Measurements from ENCODE around the gene ARHGEF4.

Gene ARHGEF4

GRCh38 chr2:131034122-131035051, 197.7 kb downstream of the ARHGEF4 start:
- peaks cover 12% of the 10 kb centered on the region for H3K4me1 ChIP-seq (ENCODE audit: control insufficient read depth, insufficient read depth, low read length)
- DNase-seq (ENCODE audit: low read depth): peak; percentile 77
- H3K4me3 ChIP-seq (ENCODE audit: low read length): peak overlapping the region; percentile 78
- no peaks in the 10 kb centered on the region for H3K9me3 ChIP-seq (ENCODE audit: control insufficient read depth, low read length)
- H3K9ac ChIP-seq (ENCODE audit: low read length): peak overlapping the region; percentile 79
- no peaks in the 10 kb centered on the region for H3K27me3 ChIP-seq (replicated peaks; ENCODE audit: control insufficient read depth, insufficient read depth, low read length)
- H3K36me3 ChIP-seq (ENCODE audit: control insufficient read depth, insufficient read depth, low read length, severe bottlenecking): no peaks in the 10 kb centered on the region

- no peaks in the 10 kb centered on the region for H3K27me3 ChIP-seq (replicated peaks; ENCODE audit: control insufficient read depth, insufficient read depth, low read length)
- no peaks in the 10 kb centered on the region for H3K36me3 ChIP-seq (ENCODE audit: control insufficient read depth, insufficient read depth, low read length, severe bottlenecking)
- peak overlapping the region; percentile 79 for H3K9ac ChIP-seq (ENCODE audit: low read length)
- H3K9me3 ChIP-seq (ENCODE audit: control insufficient read depth, low read length): no peaks in the 10 kb centered on the region
- peak; percentile 38 for DNase-seq (ENCODE audit: low read depth)
- peak overlapping the region; percentile 78 for H3K4me3 ChIP-seq (ENCODE audit: low read length)
- H3K4me1 ChIP-seq (ENCODE audit: control insufficient read depth, insufficient read depth, low read length): peaks cover 12% of the 10 kb centered on the region
These were observed 198.6 kb downstream of the ARHGEF4 start for GRCh38 chr2:131035112-131035825.

GRCh38 chr2:131035826-131036231, 199.1 kb downstream of the ARHGEF4 start:
- DNase-seq (ENCODE audit: low read depth): no peak
- Histone ChIP-seq H3K4me1 (ENCODE audit: control insufficient read depth, insufficient read depth, low read length) (peaks cover 12% of the 10 kb centered on the region), H3K27me3 (replicated peaks; ENCODE audit: control insufficient read depth, insufficient read depth, low read length) (no peaks in the 10 kb centered on the region), H3K36me3 (ENCODE audit: control insufficient read depth, insufficient read depth, low read length, severe bottlenecking) (no peaks in the 10 kb centered on the region), H3K9ac (ENCODE audit: low read length) (peak overlapping the region; percentile 79), H3K9me3 (ENCODE audit: control insufficient read depth, low read length) (no peaks in the 10 kb centered on the region), H3K4me3 (ENCODE audit: low read length) (peak overlapping the region; percentile 78)

GRCh38 chr2:131036269-131036668, 199.6 kb downstream of the ARHGEF4 start:
- Histone ChIP-seq H3K4me3 (ENCODE audit: low read length) (peak overlapping the region; percentile 78), H3K9me3 (ENCODE audit: control insufficient read depth, low read length) (no peaks in the 10 kb centered on the region), H3K9ac (ENCODE audit: low read length) (no peak overlapping the region), H3K27me3 (replicated peaks; ENCODE audit: control insufficient read depth, insufficient read depth, low read length) (no peaks in the 10 kb centered on the region), H3K36me3 (ENCODE audit: control insufficient read depth, insufficient read depth, low read length, severe bottlenecking) (peaks cover 4% of the 10 kb centered on the region), H3K4me1 (ENCODE audit: control insufficient read depth, insufficient read depth, low read length) (peaks cover 12% of the 10 kb centered on the region)
- DNase-seq (ENCODE audit: low read depth): no peak

GRCh38 chr2:131036696-131037397, 200.1 kb downstream of the ARHGEF4 start:
- H3K9ac ChIP-seq (ENCODE audit: low read length): no peak overlapping the region
- no peaks in the 10 kb centered on the region for H3K9me3 ChIP-seq (ENCODE audit: control insufficient read depth, low read length)
- no peak overlapping the region for H3K4me3 ChIP-seq (ENCODE audit: low read length)
- H3K4me1 ChIP-seq (ENCODE audit: control insufficient read depth, insufficient read depth, low read length): peaks cover 12% of the 10 kb centered on the region
- no peak for DNase-seq (ENCODE audit: low read depth)
- peaks cover 6% of the 10 kb centered on the region for H3K36me3 ChIP-seq (ENCODE audit: control insufficient read depth, insufficient read depth, low read length, severe bottlenecking)
- H3K27me3 ChIP-seq (replicated peaks; ENCODE audit: control insufficient read depth, insufficient read depth, low read length): no peaks in the 10 kb centered on the region

GRCh38 chr2:131037398-131038257, 200.9 kb downstream of the ARHGEF4 start:
- no peak for DNase-seq (ENCODE audit: low read depth)
- peaks cover 6% of the 10 kb centered on the region for H3K36me3 ChIP-seq (ENCODE audit: control insufficient read depth, insufficient read depth, low read length, severe bottlenecking)

GRCh38 chr2:131038258-131039100, 201.8 kb downstream of the ARHGEF4 start:
- H3K9ac ChIP-seq (ENCODE audit: low read length): no peak overlapping the region
- peaks cover 15% of the 10 kb centered on the region for H3K4me1 ChIP-seq (ENCODE audit: control insufficient read depth, insufficient read depth, low read length)
- H3K9me3 ChIP-seq (ENCODE audit: control insufficient read depth, low read length): no peaks in the 10 kb centered on the region
- DNase-seq (ENCODE audit: low read depth): no peak
- no peak overlapping the region for H3K4me3 ChIP-seq (ENCODE audit: low read length)
- no peaks in the 10 kb centered on the region for H3K27me3 ChIP-seq (replicated peaks; ENCODE audit: control insufficient read depth, insufficient read depth, low read length)
- H3K36me3 ChIP-seq (ENCODE audit: control insufficient read depth, insufficient read depth, low read length, severe bottlenecking): peaks cover 9% of the 10 kb centered on the region

More at GRCh38 chr2:131037398-131038257, 200.9 kb downstream of the ARHGEF4 start:
- Histone ChIP-seq H3K27me3 (replicated peaks; ENCODE audit: control insufficient read depth, insufficient read depth, low read length) (no peaks in the 10 kb centered on the region), H3K4me3 (ENCODE audit: low read length) (no peak overlapping the region), H3K9ac (ENCODE audit: low read length) (no peak overlapping the region), H3K9me3 (ENCODE audit: control insufficient read depth, low read length) (no peaks in the 10 kb centered on the region), H3K4me1 (ENCODE audit: control insufficient read depth, insufficient read depth, low read length) (peaks cover 15% of the 10 kb centered on the region)

GRCh38 chr2:131039101-131039440, 202.4 kb downstream of the ARHGEF4 start:
- H3K27me3 ChIP-seq (replicated peaks; ENCODE audit: control insufficient read depth, insufficient read depth, low read length): no peaks in the 10 kb centered on the region
- H3K36me3 ChIP-seq (ENCODE audit: control insufficient read depth, insufficient read depth, low read length, severe bottlenecking): peaks cover 9% of the 10 kb centered on the region
- H3K4me1 ChIP-seq (ENCODE audit: control insufficient read depth, insufficient read depth, low read length): peaks cover 12% of the 10 kb centered on the region
- no peak for DNase-seq (ENCODE audit: low read depth)
- no peaks in the 10 kb centered on the region for H3K9me3 ChIP-seq (ENCODE audit: control insufficient read depth, low read length)
- H3K9ac ChIP-seq (ENCODE audit: low read length): no peak overlapping the region
- no peak overlapping the region for H3K4me3 ChIP-seq (ENCODE audit: low read length)

GRCh38 chr2:131039535-131039907, 202.8 kb downstream of the ARHGEF4 start:
- H3K4me3 ChIP-seq (ENCODE audit: low read length): no peak overlapping the region
- H3K9ac ChIP-seq (ENCODE audit: low read length): no peak overlapping the region
- peaks cover 9% of the 10 kb centered on the region for H3K4me1 ChIP-seq (ENCODE audit: control insufficient read depth, insufficient read depth, low read length)
- H3K36me3 ChIP-seq (ENCODE audit: control insufficient read depth, insufficient read depth, low read length, severe bottlenecking): peaks cover 9% of the 10 kb centered on the region
- H3K9me3 ChIP-seq (ENCODE audit: control insufficient read depth, low read length): no peaks in the 10 kb centered on the region
- DNase-seq (ENCODE audit: low read depth): no peak
- no peaks in the 10 kb centered on the region for H3K27me3 ChIP-seq (replicated peaks; ENCODE audit: control insufficient read depth, insufficient read depth, low read length)
